Posterior vena cava (tissue), 2 donors: ENCODE data around the gene MLH1. TPM values are rescaled to one million over a fixed set of nuclear protein-coding genes. Genes with fewer than 3 reads are reported as not detected.
"Not testable (repeated sequence)": the region's sequence is repeated elsewhere in the genome, so short reads cannot be mapped to it uniquely, and the experiment has no call there.

ENCODE experiments used
- DNase-seq: peaks from one replicate; pipeline ENCODE4 v3.0.0-alpha.2; 2020; ENCODE audit warnings: low spot score
- intact Hi-C, 2 donors: fragments of 100-400 bp; cut with DNase I; formaldehyde crosslinking; loops; one replicate each; pipeline versions ENCODE4 v1.14.1 to v1.14.2; 2022 to 2023
- total RNA-seq, 2 donors: library from RNA; stranded (reverse); fragmentation: NEBNext Ultra II Directional; extraction: Animal tissue kit (Norgen Biotek cat#: 25700); gene quantifications; one replicate each; pipeline ENCODE4 v1.2.1, GENCODE V29; 2021
- donor health status: DM: yes; HTN: yes; CAD: no.
- donor health status: DM: yes; HTN: yes; CAD: no.

MLH1 gene
- total RNA-seq, 2 donors from 2014 or later, result 24.2 to 26.9 TPM

DNA sequence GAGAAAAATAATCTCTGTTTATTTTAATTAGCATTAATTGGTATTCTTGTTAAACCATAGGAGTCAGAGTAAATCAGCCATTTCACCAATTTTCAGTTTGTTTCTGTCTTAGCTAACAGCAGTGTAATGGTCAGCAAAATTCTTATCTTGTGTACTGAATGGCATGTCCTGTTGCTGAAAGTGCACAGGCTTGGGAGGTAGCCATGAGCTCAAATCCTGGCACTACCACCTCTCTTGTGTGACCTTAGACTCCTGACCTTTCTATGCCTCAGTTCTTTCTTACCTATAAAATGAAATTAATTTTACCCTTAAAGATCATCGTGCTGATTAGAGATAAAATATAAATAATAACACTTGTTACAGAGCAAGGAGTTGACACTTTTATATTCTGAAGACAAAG, 35.8 kb downstream of the MLH1 start:
- no peak for DNase-seq
- intact Hi-C loops, result loop anchor here (10.0 kb wide), 1 partner anchor 186 kb away; no protein-coding TSS in a partner anchor

DNA sequence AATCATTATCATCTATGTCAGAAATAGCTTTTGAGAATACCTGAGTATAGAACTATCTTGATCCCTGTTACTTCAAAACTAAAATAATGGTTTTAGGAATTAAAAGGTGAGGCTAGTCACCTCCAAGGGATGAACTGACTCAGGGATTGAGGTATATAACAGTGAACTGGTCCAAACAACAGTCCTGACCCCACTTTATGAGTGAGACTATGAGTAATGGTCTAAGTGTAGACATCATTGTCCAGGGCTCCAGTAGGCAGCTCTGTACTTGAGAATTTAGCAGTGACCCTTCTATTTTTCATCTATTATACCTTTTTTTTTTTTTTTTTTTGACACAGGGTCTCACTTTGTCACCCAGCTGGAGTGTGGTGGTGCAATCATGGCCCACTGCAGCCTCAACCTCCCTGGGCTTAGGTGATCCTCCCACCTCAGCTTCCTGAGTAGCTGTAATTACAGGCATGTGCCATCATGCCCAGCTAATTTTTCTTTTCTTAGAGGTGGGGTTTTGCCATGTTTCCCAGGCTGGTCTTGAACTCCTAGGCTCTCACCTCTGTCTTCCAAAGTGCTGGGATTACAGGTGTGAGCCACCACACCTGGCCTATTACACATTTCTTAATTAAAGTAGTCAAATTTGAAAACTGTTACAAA, 36.3 kb downstream of the MLH1 start:
- DNase-seq, result no peak
- intact Hi-C loops, result loop anchor here (10.0 kb wide), 1 partner anchor 185 kb away; no protein-coding TSS in a partner anchor

DNA sequence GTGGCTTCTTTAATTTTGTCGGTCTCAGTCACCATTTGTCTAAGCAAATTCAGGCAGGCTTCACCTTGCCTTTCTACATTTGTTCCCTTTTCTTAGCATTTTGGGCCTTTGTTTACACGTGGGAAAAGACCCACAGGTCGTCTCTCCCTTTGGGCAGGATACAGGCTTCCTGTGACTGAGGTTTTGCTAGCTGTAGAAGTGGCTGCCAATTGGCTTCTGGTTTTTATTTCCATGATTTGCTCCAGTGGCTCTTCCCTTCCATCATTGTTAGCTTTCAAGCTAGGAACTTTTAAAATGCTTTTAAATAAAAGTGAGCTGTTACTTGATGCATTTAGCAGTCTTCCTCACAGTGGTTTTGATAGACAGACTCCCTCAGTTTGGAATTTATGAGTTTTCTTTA, 37.3 kb downstream of the MLH1 start:
- intact Hi-C loops, result no loop called here
- no peak for DNase-seq

DNA sequence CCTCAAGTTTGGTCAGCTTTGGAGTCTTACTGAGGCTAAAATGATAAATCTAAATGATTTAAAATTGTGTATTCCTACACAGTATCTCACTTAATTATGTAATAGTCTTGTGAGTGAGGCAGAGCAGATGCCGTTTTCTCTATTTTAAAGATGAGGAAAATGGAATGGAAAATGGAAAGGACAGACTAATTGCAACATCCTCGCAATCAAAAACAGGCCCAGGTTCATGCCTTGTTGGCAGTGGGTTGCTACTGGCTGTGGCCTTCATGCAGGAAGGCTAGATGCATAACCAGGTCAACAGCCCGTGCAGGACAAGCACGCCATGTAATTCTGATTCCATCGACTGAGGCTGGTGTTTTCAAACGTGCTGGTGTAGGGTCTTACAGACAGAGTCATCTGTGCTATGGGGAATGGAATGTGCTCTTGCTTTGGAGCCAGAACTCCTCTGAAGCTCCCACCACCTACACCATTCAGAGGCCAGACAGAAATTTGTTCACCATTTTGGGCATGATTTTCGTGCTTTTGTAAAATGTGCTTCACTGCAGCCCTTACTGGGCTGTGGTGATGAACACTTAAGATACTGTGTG, 37.9 kb downstream of the MLH1 start:
- DNase-seq, result no peak
- intact Hi-C loops, result no loop called here

DNA sequence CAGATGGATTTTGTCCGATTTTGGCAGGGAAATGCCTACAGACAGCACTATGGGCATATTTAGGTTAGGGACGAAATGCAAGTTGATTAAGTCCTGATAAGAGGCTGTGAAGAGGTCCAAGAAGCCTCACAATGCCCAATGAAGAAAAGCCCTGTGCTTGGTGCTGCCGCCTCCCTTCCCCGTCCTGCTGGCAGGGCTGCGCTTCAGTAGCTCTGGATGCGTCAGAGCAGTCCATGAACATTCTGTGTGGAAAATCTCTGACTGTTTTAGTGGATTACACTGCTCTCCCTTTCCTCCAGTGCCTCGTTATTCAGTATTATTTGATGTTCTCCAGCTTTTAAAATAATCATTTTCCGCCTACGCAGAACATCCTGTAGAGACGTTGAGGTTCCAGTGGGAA, 39.6 kb downstream of the MLH1 start:
- DNase-seq, result no peak
- intact Hi-C loops, result no loop called here

DNA sequence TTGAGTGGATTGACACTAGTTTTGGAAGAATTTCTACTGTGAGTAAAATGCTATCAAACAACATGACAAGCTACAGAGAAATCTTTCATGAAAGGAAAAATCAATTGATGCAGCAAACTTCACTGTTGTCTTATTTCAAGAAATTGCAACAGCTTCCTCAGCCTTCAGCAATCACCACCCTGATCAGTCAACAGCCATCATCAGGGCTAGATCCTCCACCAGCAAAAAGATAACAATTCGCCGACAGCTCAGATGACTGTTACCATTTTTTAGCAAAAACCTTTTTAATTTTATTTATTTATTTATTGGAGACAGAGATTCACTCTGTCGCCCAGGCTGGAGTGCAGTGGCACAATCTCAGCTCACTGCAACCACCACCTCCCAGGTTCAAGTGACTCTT, 44.0 kb downstream of the MLH1 start:
- intact Hi-C loops, result no loop called here
- DNase-seq, result no peak

DNA sequence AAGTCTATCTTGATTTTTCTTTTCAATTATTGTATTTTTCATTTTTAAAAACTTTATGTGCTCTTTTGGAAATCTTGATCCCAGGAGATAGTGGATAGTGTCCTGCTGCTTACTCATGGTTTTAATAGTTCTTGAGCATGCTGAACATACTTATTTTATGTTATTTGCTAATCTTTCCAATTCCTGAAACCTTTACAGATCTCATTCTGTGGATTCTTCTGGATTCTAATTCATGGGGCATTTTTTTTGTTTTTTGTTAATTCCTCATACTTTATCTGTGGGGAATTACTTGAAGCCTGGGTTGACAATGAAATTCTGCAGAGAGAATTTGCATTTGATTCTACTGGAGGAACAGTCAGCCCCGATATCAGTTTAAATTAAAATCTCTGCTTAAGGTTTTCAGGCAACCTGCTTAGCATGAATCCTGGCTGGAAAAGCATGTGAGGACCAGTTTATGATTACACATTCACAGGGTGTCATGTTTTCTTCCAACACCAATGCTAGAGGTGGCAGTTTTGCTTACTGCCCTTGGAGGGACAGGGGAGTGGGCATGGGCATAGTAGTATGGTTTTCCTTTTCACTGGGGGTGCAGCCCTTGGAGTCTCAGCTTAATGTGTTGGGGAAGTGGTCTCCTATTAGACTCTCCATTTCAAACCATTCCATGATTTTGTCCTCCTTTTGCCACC, 46.0 kb downstream of the MLH1 start:
- intact Hi-C loops, result no loop called here
- no peak for DNase-seq

DNA sequence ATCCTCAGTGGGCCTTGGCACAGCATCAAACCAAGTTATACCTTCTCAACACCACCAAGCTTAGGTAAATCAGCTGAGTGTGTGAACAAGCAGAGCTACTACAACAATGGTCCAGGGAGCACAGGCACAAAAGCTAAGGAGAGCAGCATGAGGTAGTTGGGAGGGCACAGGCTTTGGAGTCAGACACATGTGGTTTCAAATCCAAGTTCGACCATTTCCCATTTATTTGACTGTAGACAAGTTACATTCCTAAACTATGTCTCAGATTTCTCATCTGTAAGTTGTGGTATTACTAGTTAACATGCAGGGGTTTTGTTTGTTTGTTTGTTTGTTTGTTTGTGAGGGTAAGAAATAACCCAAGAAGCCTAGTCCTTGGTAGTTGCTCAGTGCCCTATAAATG, 46.9 kb downstream of the MLH1 start:
- no peak for DNase-seq
- intact Hi-C loops, result no loop called here

DNA sequence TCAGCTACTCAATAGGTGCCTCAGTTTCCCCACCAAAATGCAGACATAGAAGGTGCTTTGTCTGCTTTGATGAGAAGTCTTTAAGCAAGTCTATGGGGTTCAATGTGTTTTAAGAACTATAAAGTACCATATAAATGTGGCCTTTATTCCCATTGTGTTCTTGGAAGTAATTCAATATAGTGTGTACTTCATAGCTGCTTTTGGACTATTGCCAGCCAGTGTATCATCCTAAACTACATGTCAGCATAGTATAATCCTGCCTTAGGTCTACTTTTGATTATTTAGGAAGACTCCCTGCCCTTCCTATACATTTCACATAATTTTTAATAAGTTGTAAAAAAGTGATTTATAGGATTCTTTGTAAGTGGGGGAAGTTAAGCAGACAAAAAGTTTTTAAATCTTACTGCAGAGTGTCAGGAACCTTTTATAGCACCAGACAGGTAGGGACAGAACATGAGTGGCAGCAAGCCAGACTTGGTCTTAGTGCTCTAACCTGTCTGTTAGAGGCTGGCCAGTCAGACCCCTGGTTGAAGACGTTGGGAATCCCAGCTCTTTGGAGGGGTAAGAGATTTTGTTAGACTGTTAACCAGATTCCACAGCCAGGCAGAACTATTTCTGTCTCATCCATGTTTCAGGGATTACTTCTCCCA, 48.4 kb downstream of the MLH1 start:
- DNase-seq, result no peak
- intact Hi-C loops, result no loop called here

DNA sequence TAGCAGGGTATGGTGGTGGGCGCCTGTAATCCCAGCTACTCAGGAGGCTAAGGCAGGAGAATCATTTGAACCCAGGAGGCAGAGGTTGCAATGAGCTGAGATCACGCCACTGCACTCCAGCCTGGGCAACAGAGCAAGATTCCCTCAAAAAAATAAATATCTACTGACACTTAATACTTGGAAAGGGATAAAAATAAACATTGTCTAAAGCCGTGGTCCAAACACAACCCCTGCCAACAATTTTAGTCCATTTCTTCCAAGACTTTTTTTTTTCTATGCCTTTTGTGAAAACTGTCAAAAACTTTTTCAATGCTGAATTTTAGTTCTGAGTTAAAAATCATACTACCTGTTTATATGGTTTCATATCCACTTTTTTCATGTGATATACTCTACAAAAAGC, 49.4 kb downstream of the MLH1 start:
- DNase-seq, intact Hi-C loops: not testable (repeated sequence)

DNA sequence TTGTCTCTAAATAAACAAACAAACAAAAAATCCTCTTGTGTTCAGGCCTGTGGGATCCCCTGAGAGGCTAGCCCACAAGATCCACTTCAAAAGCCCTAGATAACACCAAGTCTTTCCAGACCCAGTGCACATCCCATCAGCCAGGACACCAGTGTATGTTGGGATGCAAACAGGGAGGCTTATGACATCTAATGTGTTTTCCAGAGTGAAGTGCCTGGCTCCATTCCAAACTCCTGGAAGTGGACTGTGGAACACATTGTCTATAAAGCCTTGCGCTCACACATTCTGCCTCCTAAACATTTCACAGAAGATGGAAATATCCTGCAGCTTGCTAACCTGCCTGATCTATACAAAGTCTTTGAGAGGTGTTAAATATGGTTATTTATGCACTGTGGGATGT, 57.0 kb downstream of the MLH1 start:
- intact Hi-C loops, result no loop called here
- no peak for DNase-seq

DNA sequence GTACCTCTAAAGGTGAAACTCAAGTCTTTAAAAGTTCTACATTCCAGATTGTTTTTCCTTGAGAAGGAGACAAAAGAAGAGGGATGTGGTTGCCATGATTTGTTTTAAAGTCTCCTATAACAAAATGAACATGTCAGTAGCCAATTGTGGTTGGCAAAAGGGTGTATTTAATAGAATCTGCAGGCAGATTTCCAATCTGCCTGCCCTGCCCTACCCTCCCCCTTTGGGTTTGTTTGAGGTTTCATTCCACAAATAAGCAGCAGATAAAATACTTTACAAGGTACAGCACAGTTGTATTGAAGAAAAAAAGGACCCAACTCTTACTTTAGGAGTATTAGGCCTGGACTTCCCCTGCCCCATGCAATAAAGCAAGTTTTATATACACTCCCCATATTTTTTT, 59.5 kb downstream of the MLH1 start:
- intact Hi-C loops, result loop anchor here in 1 of 2 donors (2.0 kb wide), 1 partner anchor 18 kb away; no protein-coding TSS in a partner anchor
- DNase-seq, result no peak

DNA sequence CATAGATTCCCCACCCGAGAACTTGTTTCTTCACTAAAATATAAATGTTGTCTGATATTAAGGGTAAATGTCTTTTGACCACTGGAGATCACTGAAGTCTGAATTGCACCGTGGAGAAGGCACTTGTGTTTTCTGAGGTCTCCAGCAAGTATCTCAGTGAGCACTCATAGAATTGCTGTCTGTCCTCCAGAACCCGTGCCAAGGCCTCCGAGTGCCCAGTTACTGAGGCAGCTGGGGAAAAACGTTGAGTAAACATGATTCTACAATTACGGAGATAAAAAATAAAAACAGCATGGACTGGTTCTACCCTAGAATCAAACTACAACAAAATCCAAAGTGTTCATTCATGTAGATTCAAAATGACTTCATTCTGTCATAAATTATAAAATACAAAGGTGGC, 60.0 kb downstream of the MLH1 start:
- no peak for DNase-seq
- intact Hi-C loops, result loop anchor here in 1 of 2 donors (2.0 kb wide), 1 partner anchor 19 kb away; no protein-coding TSS in a partner anchor

DNA sequence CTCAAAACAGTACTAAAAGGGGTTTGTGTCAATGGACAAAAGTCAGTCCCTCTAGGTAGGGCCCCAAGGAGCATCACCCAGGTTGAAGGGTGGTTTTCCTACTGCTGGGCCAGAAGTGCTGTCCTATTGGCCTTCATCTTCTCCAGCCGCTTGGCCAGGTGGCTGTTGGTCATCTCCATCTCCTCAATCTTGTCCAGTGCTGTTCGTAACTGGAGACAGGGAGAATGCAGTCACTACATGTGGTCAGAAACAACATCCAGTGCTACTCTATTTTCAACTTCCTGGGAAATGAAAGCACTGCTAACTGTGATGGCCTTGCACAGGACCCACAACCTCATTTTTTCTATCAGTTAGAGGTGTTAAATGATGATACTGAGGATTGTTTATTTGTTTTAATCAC, 60.4 kb downstream of the MLH1 start:
- intact Hi-C loops, result loop anchor here in 1 of 2 donors (2.0 kb wide), 1 partner anchor 19 kb away; no protein-coding TSS in a partner anchor
- DNase-seq, result no peak

DNA sequence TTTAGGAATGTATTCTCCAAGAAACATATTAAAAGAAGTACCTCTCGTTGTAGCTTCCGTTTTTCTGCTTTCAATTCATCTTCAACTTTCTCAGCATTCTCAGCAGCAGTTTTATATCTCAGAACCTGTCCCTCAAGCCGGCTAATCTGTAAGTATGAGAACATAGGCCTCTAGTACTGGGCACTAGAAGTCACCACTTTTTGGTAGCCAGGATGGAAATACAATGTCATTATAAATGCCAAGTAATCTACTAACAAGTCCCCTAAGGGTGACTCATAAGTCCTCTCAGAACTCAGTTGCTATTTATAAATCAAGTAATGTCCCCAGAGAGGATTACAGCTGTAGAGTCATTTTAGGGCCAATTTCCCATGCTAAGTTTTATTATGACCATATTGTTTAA, 61.1 kb downstream of the MLH1 start:
- DNase-seq, result no peak
- intact Hi-C loops, result no loop called here

DNA sequence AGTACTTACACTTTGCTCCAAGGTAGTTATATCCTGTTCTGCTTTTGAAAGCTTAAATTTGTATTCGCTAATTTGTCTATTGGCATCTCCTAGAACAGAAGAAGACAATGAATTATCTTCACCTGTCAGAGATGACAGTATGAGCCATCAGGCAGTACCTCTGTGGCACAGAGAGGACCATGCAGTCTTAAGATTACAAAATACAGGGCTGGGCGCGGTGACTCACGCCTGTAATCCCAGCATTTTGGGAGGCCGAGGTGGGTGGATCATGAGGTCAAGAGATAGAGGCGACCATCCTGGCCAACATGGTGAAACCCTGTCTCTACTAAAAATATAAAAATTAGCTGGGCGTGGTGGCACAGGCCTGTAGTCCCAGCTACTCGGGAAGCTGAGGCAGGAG, 61.8 kb downstream of the MLH1 start:
- intact Hi-C loops, DNase-seq: not testable (repeated sequence)

DNA sequence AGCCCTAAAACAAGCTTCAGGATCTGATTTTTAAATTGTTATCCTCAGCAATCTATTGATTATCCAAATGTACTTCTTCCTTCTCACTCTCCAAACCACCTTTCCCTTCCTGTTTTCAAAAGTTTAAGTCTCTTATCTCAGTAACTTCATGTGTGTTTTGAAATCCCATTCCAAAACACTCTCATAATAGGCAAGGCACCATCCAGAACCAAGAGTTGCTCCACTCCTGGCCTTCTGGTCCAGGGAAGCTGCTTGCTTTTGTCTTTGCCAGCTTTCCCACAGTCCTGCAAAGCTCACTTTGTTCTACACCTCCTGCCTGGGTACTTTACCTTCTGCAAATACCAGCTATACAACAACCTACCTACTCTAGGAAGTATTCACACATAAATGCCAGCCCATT, 63.5 kb downstream of the MLH1 start:
- DNase-seq, result no peak
- intact Hi-C loops, result no loop called here

DNA sequence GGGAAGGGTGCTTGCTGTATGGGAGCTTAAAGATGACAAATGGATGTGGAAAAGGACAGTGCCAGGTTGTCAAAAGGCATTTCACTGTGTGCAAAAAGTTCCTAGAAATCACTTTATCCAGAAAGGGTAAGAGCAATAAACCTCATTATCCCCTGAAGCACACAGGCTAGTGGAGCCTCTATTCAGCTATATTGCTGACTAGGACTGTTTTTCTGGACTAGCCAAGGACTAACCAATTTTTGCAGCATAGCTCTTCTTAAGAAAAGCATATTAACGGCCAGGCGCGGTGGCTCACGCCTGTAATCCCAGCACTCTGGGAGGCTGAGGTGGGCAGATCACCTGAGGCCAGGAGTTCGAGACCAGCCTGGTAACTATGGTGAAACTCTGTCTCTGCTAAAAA, 64.8 kb downstream of the MLH1 start:
- intact Hi-C loops, result no loop called here
- no peak for DNase-seq

DNA sequence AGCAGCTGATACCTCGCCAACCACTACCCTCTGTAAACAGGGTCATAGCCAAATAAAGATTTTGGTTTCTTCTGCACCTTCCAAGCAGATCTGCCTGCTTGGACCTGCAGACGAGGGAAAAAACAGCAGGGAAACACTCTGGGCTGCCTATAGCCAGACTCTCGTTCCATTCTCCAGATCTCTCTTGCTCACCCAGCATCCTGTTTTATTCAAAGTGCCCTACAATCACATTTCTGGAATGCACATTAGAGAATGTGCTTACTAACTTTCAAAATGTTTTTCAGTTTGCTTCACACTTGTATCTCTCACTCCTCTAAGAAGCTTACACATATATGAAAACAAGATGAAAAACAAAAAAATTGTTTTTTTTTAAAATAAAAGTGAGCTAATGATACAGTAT, 71.4 kb downstream of the MLH1 start:
- no peak for DNase-seq
- intact Hi-C loops, result no loop called here

DNA sequence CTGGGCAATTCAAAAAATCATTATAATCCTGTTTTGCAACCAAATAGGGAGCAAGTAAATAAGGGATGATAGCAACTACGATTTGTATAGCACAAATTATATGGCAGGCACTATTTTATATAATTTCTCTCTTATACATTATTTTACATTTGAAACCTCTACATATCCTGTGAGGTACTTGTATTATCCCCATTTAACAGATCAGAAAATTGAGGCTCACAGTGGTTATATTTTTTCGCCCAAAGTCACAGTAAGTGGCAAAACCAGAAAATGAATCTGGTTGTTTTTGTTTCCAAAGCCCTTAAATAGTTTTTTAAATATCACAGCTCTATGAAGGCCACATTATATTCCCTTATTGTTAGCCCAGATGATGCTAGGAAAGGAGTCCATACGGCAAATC, 74.3 kb downstream of the MLH1 start:
- intact Hi-C loops, result loop anchor here in 1 of 2 donors (2.0 kb wide), 1 partner anchor 41 kb away; no protein-coding TSS in a partner anchor
- no peak for DNase-seq
